Skeletal muscle tissue (tissue), 4 donors: Measurements from ENCODE around the gene ANTXR1. TPM values are rescaled to one million over a fixed set of nuclear protein-coding genes. Genes with fewer than 3 reads are reported as not detected.

Experiments
- H3K27ac ChIP-seq: one replicate; pipeline ENCODE4 v1.7.0; 2013; ENCODE audit warnings: mild to moderate bottlenecking, low read depth, low read length, inconsistent platforms
- H3K27me3 ChIP-seq, 3 donors: one replicate each; pipeline ENCODE4 v1.7.0; 2013; ENCODE audit warnings: low read length in 3 of 3; ENCODE audit not compliant: control insufficient read depth in 3 of 3, insufficient read depth in 3 of 3
- H3K36me3 ChIP-seq, 3 donors: one replicate each; pipeline ENCODE4 v1.7.0; 2013; ENCODE audit warnings: low read length in 3 of 3; ENCODE audit not compliant: control insufficient read depth in 3 of 3, insufficient read depth in 3 of 3
- H3K4me1 ChIP-seq, 3 donors: one replicate each; pipeline ENCODE4 v1.7.0; 2013; ENCODE audit warnings: low read length in 3 of 3, mild to moderate bottlenecking in 3 of 3; ENCODE audit not compliant: control insufficient read depth in 3 of 3, insufficient read depth in 3 of 3
- H3K4me3 ChIP-seq, 3 donors: one replicate each; pipeline ENCODE4 v1.7.0; 2013; ENCODE audit warnings: low read length in 3 of 3
- H3K9ac ChIP-seq, 3 donors: one replicate each; pipeline ENCODE4 v1.7.0; 2013; ENCODE audit warnings: low read length in 3 of 3, mild to moderate bottlenecking in 3 of 3, moderate library complexity in 2 of 3, low read depth in 1 of 3
- H3K9me3 ChIP-seq, 3 donors: one replicate each; pipeline ENCODE4 v1.7.0; 2013; ENCODE audit warnings: low read length in 3 of 3; ENCODE audit not compliant: control insufficient read depth in 3 of 3
- total RNA-seq: library from RNA; depleted of rRNA; stranded (reverse); fragments of >200 nt; gene quantifications from one replicate; pipeline ENCODE4 v1.2.3, GENCODE V29; 2014
- donor health status: Osteomylitis.

Gene ANTXR1
- total RNA-seq, 1 donor from 2014 or later = 86.6 TPM

DNA sequence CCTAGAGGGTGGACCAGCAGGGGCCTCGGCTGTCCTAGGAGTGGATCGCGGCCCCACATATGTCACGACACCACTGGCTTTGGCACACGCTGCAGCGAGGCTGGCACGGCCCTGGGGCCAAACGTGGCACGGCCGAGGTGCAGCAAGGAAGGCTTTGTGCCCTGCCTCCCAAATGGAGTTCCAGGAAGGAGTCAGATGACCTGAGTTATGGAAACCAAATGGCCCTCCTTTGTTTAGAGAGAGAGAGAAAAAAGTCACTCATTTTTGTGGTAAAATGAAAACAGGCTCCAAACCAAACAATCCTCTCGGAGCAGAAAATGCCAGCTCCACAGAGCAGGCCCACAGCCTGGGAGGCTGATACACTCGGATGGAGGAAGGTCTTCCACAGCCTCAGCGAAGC lies 105.6 kb downstream of the ANTXR1 start:
- Histone ChIP-seq H3K4me1 (peaks cover 0 to 3% (median 2%) of the 10 kb centered on the region in 3 donors), H3K27me3 (no peaks in the 10 kb centered on the region), H3K36me3 (no peaks in the 10 kb centered on the region), H3K9ac (no peak overlapping the region), H3K27ac (no peak overlapping the region), H3K9me3 (no peaks in the 10 kb centered on the region), H3K4me3 (no peak overlapping the region)

DNA sequence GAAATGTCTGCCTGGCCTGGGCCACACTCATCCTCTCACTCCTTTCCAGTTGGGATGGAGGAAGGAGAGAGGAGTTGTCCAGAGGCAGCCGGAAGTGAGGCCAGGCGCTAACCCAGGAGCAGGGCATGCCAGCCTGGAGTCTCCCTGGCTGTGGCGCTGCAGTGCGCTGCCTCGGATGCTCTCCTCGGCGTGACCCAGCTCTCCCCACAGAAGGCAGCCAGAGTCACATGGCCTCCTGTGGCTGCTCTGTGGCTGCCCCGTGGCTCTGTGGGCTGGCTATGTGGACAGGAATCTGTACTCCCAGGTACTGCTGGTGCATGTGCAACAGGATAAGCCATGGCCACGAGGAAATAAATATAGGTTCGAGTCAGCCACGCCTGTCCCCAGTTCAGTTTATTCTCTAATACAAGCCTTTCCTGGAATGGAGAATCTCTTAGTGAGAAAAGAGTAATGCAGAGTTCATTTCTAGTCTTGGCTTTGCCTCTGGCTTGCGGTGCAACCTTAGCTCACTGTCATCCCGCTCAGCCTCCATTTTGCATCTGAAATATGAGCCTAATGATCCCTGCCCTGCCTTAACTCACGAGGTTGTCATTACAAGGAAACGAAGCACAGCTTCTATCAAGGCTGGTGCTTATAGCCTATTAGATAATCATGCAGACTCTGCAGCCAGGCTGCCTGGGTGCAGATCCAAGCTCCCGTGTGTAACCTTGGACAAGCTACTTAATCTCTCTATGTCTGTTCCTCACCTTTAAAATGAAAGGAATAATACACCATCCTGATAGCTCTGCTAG lies 106.3 kb downstream of the ANTXR1 start:
- Histone ChIP-seq H3K36me3 (peaks cover 0 to 4% (median 3%) of the 10 kb centered on the region in 3 donors), H3K4me3 (no peak overlapping the region), H3K9ac (no peak overlapping the region), H3K27me3 (no peaks in the 10 kb centered on the region), H3K27ac (no peak overlapping the region), H3K4me1 (peaks cover 0 to 3% (median 2%) of the 10 kb centered on the region in 3 donors), H3K9me3 (no peaks in the 10 kb centered on the region)

DNA sequence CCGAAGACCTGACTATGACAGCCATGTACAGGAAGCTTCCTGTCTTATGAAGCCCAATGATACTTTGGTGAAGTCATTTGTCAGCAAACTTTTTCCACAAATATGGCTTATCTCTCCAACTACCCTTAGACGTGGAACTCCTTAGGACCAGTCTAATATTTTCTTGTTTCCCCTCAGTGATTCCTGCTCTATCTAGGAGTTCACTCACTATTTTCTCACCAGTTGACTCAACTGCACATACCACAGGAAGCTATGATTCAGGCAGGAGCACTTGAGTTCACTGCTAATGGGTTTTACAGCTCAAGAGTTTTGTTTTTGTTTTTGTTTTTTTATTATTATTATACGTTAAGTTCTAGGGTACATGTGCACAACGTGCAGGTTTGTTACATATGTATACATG lies 109.3 kb downstream of the ANTXR1 start:
- Histone ChIP-seq H3K4me3 (no peak overlapping the region), H3K36me3 (peaks cover 0 to 7% (median 4%) of the 10 kb centered on the region in 3 donors), H3K4me1 (no peaks in the 10 kb centered on the region), H3K9ac (no peak overlapping the region), H3K9me3 (no peaks in the 10 kb centered on the region), H3K27ac (no peak overlapping the region), H3K27me3 (no peaks in the 10 kb centered on the region)

DNA sequence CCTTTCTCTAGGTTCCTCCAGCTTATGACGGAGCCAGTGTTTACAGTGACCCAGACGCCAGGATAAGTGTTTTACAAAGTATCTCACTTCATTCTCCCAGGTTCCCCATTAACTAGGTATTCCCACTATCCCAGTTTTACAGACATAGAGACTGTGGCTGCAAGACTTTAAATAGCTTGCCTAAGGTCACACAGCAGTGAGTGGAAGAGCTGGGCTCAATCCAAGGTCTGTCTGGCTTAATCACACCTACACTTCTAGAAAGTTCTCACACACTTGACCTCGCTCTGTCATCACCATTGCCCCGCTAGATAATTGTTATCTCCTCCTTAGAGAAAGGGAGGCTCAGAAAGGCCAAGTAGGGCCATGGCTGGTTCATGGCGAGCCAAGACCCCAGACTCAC lies 110.2 kb downstream of the ANTXR1 start:
- Histone ChIP-seq H3K36me3 (peaks cover 0 to 7% (median 4%) of the 10 kb centered on the region in 3 donors), H3K4me3 (no peak overlapping the region), H3K4me1 (no peaks in the 10 kb centered on the region), H3K9ac (no peak overlapping the region), H3K27ac (no peak overlapping the region), H3K27me3 (no peaks in the 10 kb centered on the region), H3K9me3 (no peaks in the 10 kb centered on the region)

DNA sequence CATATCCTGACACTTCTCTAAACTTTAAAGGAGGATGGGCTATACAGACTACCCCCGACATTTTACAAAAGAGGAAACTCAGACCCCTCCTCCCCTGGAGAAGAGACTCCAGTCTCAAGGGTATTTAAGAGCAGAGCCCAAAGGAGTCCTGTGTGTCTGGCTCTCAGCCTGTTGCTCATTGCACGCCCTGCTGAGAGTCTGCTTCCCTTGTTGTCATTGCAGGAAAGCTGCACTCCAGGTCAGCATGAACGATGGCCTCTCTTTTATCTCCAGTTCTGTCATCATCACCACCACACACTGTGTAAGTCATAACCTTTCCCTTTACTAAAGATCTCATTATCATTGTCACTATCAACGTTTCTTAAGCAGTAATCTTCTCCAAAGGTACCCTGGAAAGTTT lies 111.4 kb downstream of the ANTXR1 start:
- Histone ChIP-seq H3K4me1 (no peaks in the 10 kb centered on the region), H3K4me3 (no peak overlapping the region), H3K36me3 (peaks cover 0 to 7% (median 4%) of the 10 kb centered on the region in 3 donors), H3K9me3 (no peaks in the 10 kb centered on the region), H3K9ac (no peak overlapping the region), H3K27ac (no peak overlapping the region), H3K27me3 (no peaks in the 10 kb centered on the region)

DNA sequence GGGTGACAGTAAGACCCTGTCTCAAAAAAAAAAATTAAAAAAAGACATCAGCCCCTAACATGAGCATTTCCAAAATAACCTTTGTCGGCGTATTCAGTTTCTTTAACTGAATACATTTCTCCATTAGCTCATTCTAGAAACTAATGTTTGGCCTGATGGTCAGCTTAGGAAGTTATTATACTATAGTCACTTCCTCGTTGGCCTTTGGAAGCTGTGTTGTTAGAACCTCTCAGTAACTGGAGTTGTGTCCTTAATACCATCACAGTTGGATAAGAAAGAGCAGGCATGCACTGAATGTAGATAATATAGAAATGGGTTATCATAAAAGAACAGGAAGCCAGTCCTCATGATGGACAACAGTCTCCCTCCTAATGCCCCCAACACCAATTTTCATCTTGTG lies 112.8 kb downstream of the ANTXR1 start:
- Histone ChIP-seq H3K4me1 (no peaks in the 10 kb centered on the region), H3K27ac (no peak overlapping the region), H3K27me3 (no peaks in the 10 kb centered on the region), H3K36me3 (peaks cover 0 to 7% (median 6%) of the 10 kb centered on the region in 3 donors), H3K4me3 (no peak overlapping the region), H3K9ac (no peak overlapping the region), H3K9me3 (no peaks in the 10 kb centered on the region)

DNA sequence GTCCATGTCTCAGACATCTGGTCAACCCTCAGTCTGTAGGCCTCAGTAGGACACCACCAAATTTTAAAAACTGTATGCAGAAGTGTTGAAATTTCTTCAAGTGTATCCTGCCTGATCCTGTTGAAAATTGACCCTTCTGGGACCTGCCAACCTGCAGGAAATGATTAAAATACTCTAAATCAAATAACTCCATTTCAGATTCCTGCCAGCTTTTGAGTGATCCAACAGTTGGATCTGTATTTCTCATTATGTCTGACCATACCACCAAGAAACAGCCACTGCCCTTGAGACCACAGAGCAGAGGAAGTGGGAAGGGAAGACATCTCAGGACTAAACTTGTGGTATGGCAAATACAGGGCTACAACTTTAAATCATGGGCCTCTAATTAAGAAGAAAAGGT lies 113.4 kb downstream of the ANTXR1 start:
- Histone ChIP-seq H3K36me3 (peaks cover 0 to 7% (median 6%) of the 10 kb centered on the region in 3 donors), H3K4me3 (no peak overlapping the region), H3K9me3 (no peaks in the 10 kb centered on the region), H3K4me1 (no peaks in the 10 kb centered on the region), H3K27ac (no peak overlapping the region), H3K9ac (no peak overlapping the region), H3K27me3 (no peaks in the 10 kb centered on the region)

DNA sequence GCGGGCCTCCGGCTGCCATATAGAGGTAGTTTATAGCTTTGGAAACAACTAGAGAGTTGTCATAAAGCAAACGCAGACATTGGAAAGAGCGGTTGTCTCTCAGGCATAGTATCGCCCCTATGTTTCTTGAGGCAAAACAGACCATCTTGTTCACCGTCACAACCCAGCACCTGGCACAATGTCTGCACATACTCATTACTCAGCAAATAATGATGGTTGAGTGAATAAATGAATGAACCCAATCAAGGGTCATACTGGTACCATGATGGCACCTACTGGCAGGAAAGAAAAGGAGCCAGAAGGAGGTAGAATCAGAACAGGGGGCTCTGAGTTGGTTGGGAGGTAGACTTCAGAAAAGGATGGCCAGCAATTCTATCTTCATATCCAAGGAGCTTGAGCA lies 118.5 kb downstream of the ANTXR1 start:
- no peak overlapping the region for H3K27ac ChIP-seq
- no peaks in the 10 kb centered on the region for H3K9me3 ChIP-seq
- no peak overlapping the region for H3K9ac ChIP-seq
- H3K4me1 ChIP-seq = no peaks in the 10 kb centered on the region
- no peak overlapping the region for H3K4me3 ChIP-seq
- H3K36me3 ChIP-seq = peaks cover 0 to 2% (median 0%) of the 10 kb centered on the region in 3 donors
- no peaks in the 10 kb centered on the region for H3K27me3 ChIP-seq

DNA sequence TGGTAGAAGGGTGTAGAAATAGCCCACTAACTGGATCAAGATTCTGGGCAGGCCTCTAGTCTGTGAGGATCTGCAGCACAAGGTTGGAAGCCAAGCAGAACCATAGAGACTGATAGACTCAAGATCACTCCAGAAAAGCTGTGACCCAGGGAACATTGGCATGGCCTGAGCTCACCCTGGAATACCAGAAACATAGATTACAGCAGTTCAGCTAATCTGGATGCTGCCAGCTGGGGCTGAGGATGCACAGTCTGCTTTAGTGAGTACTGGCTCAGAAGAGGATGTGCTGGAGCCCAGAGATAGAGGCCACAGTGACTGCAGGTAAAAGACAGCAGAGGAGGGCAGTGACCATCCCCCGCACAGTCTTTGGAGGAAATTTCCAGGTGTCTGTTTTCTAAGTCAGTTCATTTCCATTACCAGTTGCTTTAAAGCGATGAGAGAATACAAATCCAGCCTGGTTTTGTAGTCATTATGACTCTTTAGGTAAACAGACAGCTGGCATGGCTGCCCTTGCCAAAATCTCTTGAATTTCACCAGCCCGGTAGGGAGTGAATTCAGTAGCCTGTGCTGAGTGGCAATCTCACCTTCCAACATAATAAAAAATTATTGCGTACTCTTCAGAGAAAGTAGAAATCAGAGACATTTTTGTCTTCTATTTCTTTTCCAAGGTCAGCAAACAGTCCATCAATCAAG lies 119.2 kb downstream of the ANTXR1 start:
- H3K4me3 ChIP-seq = no peak overlapping the region
- peaks cover 0 to 2% (median 0%) of the 10 kb centered on the region in 3 donors for H3K36me3 ChIP-seq
- H3K27ac ChIP-seq = no peak overlapping the region
- no peaks in the 10 kb centered on the region for H3K9me3 ChIP-seq
- H3K27me3 ChIP-seq = no peaks in the 10 kb centered on the region
- H3K9ac ChIP-seq = no peak overlapping the region
- no peaks in the 10 kb centered on the region for H3K4me1 ChIP-seq

DNA sequence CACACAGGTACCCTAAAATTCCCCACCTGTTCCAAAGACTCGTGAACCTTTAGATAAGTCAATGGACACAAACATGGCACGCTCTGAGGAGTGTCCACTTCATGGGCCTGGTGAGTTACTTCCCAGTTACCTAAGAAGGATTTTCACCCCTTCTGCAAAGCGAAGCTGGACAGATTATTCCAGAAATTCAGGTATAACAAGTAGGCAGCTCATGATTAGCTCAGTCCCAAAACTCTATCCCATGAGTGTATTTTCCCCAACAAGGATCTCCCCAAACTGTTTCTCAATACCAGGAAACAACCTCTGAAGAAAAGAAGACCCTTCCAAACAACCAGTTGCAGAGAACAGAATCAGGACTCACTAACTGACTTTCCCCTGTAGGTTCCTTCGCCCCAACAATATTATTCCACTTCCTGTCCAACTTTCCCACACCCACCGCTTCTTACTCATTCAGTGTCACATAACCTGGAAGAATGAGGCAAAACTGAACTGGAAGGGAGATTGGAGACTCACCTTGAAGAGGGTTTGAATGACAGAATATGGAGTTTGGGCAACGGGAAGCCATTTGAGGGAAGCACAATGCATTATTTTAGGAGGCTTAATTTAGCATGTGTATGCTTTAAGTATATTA lies 120.1 kb downstream of the ANTXR1 start:
- no peak overlapping the region for H3K4me3 ChIP-seq
- H3K27me3 ChIP-seq = no peaks in the 10 kb centered on the region
- no peak overlapping the region for H3K9ac ChIP-seq
- peaks cover 0 to 2% (median 0%) of the 10 kb centered on the region in 3 donors for H3K36me3 ChIP-seq
- H3K4me1 ChIP-seq = peaks cover 0 to under 1% (median under 1%) of the 10 kb centered on the region in 3 donors
- no peaks in the 10 kb centered on the region for H3K9me3 ChIP-seq
- no peak overlapping the region for H3K27ac ChIP-seq
